HL-60 (cell line): ENCODE results near the gene FCER2.

Experiments
- DNase-seq, 2 experiments: peaks; one replicate each; pipeline ENCODE4 v3.0.0-alpha.2; 2010 to 2020; ENCODE audit warnings: low read depth in 1 of 2, low spot score in 1 of 2
- H3K27ac ChIP-seq: fragments of 250-450 bp; sonication (Bioruptor Pico); replicated peaks from 2 replicates; pipeline ENCODE4 v1.5.1; 2020; ENCODE audit warnings: mild to moderate bottlenecking, moderate library complexity
- H3K27me3 ChIP-seq: fragments of 250-450 bp; sonication (Bioruptor Pico); 2 replicates; pipeline ENCODE4 v1.5.1; 2021; ENCODE audit warnings: mild to moderate bottlenecking, moderate library complexity; ENCODE audit not compliant: insufficient read depth, poor library complexity, severe bottlenecking
- H3K4me3 ChIP-seq: replicated peaks from 2 replicates; pipeline ENCODE4 v1.5.1; 2011; ENCODE audit warnings: mild to moderate bottlenecking, control low read depth, low read length; ENCODE audit not compliant: insufficient read depth
- CTCF ChIP-seq: IDR thresholded peaks from one replicate; pipeline ENCODE4 v1.5.1; 2011; ENCODE audit warnings: low read length, control low read depth, inconsistent platforms; ENCODE audit not compliant: insufficient read depth
- GABPA ChIP-seq: IDR thresholded peaks from 2 replicates; pipeline ENCODE4 v1.6.1; 2012; ENCODE audit warnings: low read depth
- POLR2AphosphoS5 ChIP-seq: IDR thresholded peaks from 2 replicates; pipeline ENCODE4 v1.6.1; 2012; ENCODE audit warnings: low read depth
- SPI1 ChIP-seq: IDR thresholded peaks from 2 replicates; pipeline ENCODE4 v1.6.1; 2012; ENCODE audit warnings: low read depth, mild to moderate bottlenecking, borderline replicate concordance
- TF ChIP-seq, protein P1 (sequence below): IDR thresholded peaks from 2 replicates; pipeline ENCODE4 v1.6.1; 2012; ENCODE audit warnings: low read depth; ENCODE audit not compliant: insufficient replicate concordance

Gene FCER2

GRCh38 chr19:7654401-7654800 is 47.5 kb downstream of the FCER2 start:
- H3K27me3 ChIP-seq: no peaks in the 10 kb centered on the region
- peak overlapping the region; percentile 15; the same call in 1 of the 2 replicates for H3K27ac ChIP-seq
- TF ChIP-seq POLR2AphosphoS5: no peak
- no peak for TF ChIP-seq SPI1
- TF ChIP-seq GABPA: no peak
- TF ChIP-seq, protein P1, sequence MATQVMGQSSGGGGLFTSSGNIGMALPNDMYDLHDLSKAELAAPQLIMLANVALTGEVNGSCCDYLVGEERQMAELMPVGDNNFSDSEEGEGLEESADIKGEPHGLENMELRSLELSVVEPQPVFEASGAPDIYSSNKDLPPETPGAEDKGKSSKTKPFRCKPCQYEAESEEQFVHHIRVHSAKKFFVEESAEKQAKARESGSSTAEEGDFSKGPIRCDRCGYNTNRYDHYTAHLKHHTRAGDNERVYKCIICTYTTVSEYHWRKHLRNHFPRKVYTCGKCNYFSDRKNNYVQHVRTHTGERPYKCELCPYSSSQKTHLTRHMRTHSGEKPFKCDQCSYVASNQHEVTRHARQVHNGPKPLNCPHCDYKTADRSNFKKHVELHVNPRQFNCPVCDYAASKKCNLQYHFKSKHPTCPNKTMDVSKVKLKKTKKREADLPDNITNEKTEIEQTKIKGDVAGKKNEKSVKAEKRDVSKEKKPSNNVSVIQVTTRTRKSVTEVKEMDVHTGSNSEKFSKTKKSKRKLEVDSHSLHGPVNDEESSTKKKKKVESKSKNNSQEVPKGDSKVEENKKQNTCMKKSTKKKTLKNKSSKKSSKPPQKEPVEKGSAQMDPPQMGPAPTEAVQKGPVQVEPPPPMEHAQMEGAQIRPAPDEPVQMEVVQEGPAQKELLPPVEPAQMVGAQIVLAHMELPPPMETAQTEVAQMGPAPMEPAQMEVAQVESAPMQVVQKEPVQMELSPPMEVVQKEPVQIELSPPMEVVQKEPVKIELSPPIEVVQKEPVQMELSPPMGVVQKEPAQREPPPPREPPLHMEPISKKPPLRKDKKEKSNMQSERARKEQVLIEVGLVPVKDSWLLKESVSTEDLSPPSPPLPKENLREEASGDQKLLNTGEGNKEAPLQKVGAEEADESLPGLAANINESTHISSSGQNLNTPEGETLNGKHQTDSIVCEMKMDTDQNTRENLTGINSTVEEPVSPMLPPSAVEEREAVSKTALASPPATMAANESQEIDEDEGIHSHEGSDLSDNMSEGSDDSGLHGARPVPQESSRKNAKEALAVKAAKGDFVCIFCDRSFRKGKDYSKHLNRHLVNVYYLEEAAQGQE: no peak
- DNase-seq: no peak
- H3K4me3 ChIP-seq: no peak overlapping the region

GRCh38 chr19:7652061-7652641 is 49.8 kb downstream of the FCER2 start:
- Histone ChIP-seq H3K4me3 (no peak overlapping the region), H3K27me3 (no peaks in the 10 kb centered on the region), H3K27ac (peak overlapping the region; percentile 75)
- TF ChIP-seq CTCF (peak; percentile 88), POLR2AphosphoS5 (peak; percentile 68)
- TF ChIP-seq, protein P1: no peak
- peak; percentile 97 to 98 for DNase-seq

- no peak overlapping the region for H3K27ac ChIP-seq
- DNase-seq: no peak
- H3K4me3 ChIP-seq: no peak overlapping the region
- H3K27me3 ChIP-seq: no peaks in the 10 kb centered on the region
- no peak for TF ChIP-seq GABPA
- no peak for TF ChIP-seq POLR2AphosphoS5
- TF ChIP-seq SPI1: no peak
- TF ChIP-seq CTCF: no peak
- TF ChIP-seq, protein P1: no peak
These were observed 51.8 kb downstream of the FCER2 start for GRCh38 chr19:7650148-7650547.
